GDM1 (cell line): ENCODE results near the gene PSMD13.

Experiments
- DNase-seq: peaks from one replicate; lab custom pipeline; 2025; lab: John Stamatoyannopoulos, UW

PSMD13 gene

GRCh38 chr11:288478-289397 is 52.0 kb downstream of the PSMD13 start, which contains the start of gene PGGHG:
Gene PGGHG, plus strand, starts transcription at chr11:289126. Its CDS starts 691 bp downstream, at chr11:289817.
- DNase-seq: peak; percentile 55

GRCh38 chr11:289398-289711 is 52.6 kb downstream of the PSMD13 start:
- no peak for DNase-seq

- no peak for DNase-seq
Measured at GRCh38 chr11:289712-290620, 53.2 kb downstream of the PSMD13 start.

- DNase-seq: no peak
Measured at GRCh38 chr11:290621-291231, 54.0 kb downstream of the PSMD13 start.

- no peak for DNase-seq
Measured at GRCh38 chr11:291281-292210, 54.8 kb downstream of the PSMD13 start.

GRCh38 chr11:292211-293121 is 55.7 kb downstream of the PSMD13 start:
- no peak for DNase-seq

- no peak for DNase-seq
Measured at GRCh38 chr11:293271-293851, 56.6 kb downstream of the PSMD13 start.

- DNase-seq: no peak
Measured at GRCh38 chr11:293852-294661, 57.3 kb downstream of the PSMD13 start.

GRCh38 chr11:294780-295179 is 58.0 kb downstream of the PSMD13 start:
- DNase-seq: no peak

- no peak for DNase-seq
Measured at GRCh38 chr11:295351-296170, 58.8 kb downstream of the PSMD13 start.

- DNase-seq: no peak
Measured at GRCh38 chr11:296171-297050, 59.6 kb downstream of the PSMD13 start.

GRCh38 chr11:297051-297585 is 60.3 kb downstream of the PSMD13 start:
- DNase-seq: no peak

- DNase-seq: no peak
Measured at GRCh38 chr11:297586-298405, 61.0 kb downstream of the PSMD13 start.

- no peak for DNase-seq
Measured at GRCh38 chr11:298406-299065, 61.8 kb downstream of the PSMD13 start.
